D721Med (cell line): ENCODE results near the gene ZDHHC19.

Source experiments
- DNase-seq: peaks from one replicate; pipeline ENCODE4 v3.0.0; 2011; ENCODE audit warnings: low spot score; ENCODE audit not compliant: insufficient read length
- FAIRE-seq: peaks from 2 replicates; lab custom pipeline; 2011; peaks lifted over from hg19 to GRCh38; lab: Jason Lieb, UNC
- CTCF ChIP-seq: IDR thresholded peaks from 2 replicates; pipeline ENCODE4 v1.5.1; 2012; ENCODE audit warnings: mild to moderate bottlenecking, control low read depth; ENCODE audit not compliant: insufficient read depth; ENCODE audit errors: missing control alignments

Gene ZDHHC19

GRCh38 chr3:196198771-196199753 is 12.1 kb downstream of the ZDHHC19 start:
- no peak for TF ChIP-seq CTCF
- no peak for FAIRE-seq
- DNase-seq = no peak

- DNase-seq (no peak), FAIRE-seq (no peak)
- TF ChIP-seq CTCF = no peak
These were observed 13.0 kb downstream of the ZDHHC19 start for GRCh38 chr3:196198081-196198675.

- TF ChIP-seq CTCF = no peak
- DNase-seq = no peak
- FAIRE-seq = no peak
These were observed 13.7 kb downstream of the ZDHHC19 start for GRCh38 chr3:196197524-196197923.

GRCh38 chr3:196195664-196196265 is 15.4 kb downstream of the ZDHHC19 start:
- no peak for TF ChIP-seq CTCF
- FAIRE-seq = no peak
- no peak for DNase-seq

GRCh38 chr3:196194542-196194915 is 16.7 kb downstream of the ZDHHC19 start:
- DNase-seq (no peak), FAIRE-seq (no peak)
- TF ChIP-seq CTCF = no peak

GRCh38 chr3:196193736-196194541 is 17.3 kb downstream of the ZDHHC19 start:
- FAIRE-seq (no peak), DNase-seq (no peak)
- TF ChIP-seq CTCF = no peak
